Activated naive CD4-positive, alpha-beta T cell treated with anti-CD3 and anti-CD28 coated beads for 36 hours (primary cell): Measurements from ENCODE around the gene GHITM. TPM values are rescaled to one million over a fixed set of nuclear protein-coding genes. Genes with fewer than 3 reads are reported as not detected.

ENCODE experiments used
- CTCF ChIA-PET: fragments of 350-600 bp; sonication (Branson Sonifier 250); formaldehyde crosslinking; loops from one replicate; lab custom pipeline; 2021; ENCODE audit warnings: antibody characterized with exemption; lab: Charles Lee
- DNase-seq: peaks from one replicate; pipeline ENCODE4 v3.0.0-alpha.2; 2020
- H3K27ac Mint-ChIP-seq: one replicate; pipeline ENCODE4 v1.8.0; 2021; ENCODE audit warnings: mild to moderate bottlenecking, mixed read lengths
- H3K27me3 Mint-ChIP-seq: one replicate; pipeline ENCODE4 v1.8.0; 2021; ENCODE audit warnings: low read depth, mixed read lengths
- H3K36me3 Mint-ChIP-seq: one replicate; pipeline ENCODE4 v1.8.0; 2021; ENCODE audit warnings: low read depth, mixed read lengths
- H3K4me1 Mint-ChIP-seq: one replicate; pipeline ENCODE4 v1.8.0; 2021; ENCODE audit warnings: low read depth, mixed read lengths
- H3K4me3 Mint-ChIP-seq: one replicate; pipeline ENCODE4 v1.8.0; 2021; ENCODE audit warnings: mild to moderate bottlenecking, moderate library complexity, mixed read lengths
- H3K9me3 Mint-ChIP-seq: one replicate; pipeline ENCODE4 v1.8.0; 2021; ENCODE audit warnings: mixed read lengths
- intact Hi-C: fragments of 100-400 bp; cut with micrococcal nuclease; formaldehyde crosslinking; loops from one replicate; pipeline ENCODE4 v1.15.1; 2023
- total RNA-seq, 2 experiments: library from RNA; stranded (reverse); gene quantifications; one replicate each; pipeline ENCODE4 v1.2.3, GENCODE V29; 2021

GHITM gene
- total RNA-seq, 2 experiments from 2014 or later: 281 TPM

- Mint-ChIP-seq H3K27me3 (peaks cover 12% of the 10 kb centered on the region), H3K27ac (no peak overlapping the region)
Measured at GRCh38 chr10:84196083-84196482, 56.8 kb downstream of the GHITM start.

GRCh38 chr10:84196941-84197340 lies 57.6 kb downstream of the GHITM start:
- Mint-ChIP-seq H3K4me1 (no peaks in the 10 kb centered on the region), H3K36me3 (no peaks in the 10 kb centered on the region), H3K4me3 (no peak overlapping the region), H3K9me3 (no peaks in the 10 kb centered on the region), H3K27me3 (peaks cover 12% of the 10 kb centered on the region), H3K27ac (no peak overlapping the region)
- CTCF ChIA-PET: no interaction called here
- intact Hi-C loops: no loop called here
- no peak for DNase-seq

More at GRCh38 chr10:84196083-84196482, 56.8 kb downstream of the GHITM start:
- Mint-ChIP-seq H3K9me3 (no peaks in the 10 kb centered on the region), H3K4me1 (peaks cover 5% of the 10 kb centered on the region), H3K4me3 (no peak overlapping the region), H3K36me3 (no peaks in the 10 kb centered on the region)
- DNase-seq: no peak
- intact Hi-C loops: no loop called here
- CTCF ChIA-PET: interaction anchor here (0.6 kb wide), 1 partner anchor 150 kb away, joined by 5 read pairs; no protein-coding TSS in a partner anchor

GRCh38 chr10:84197643-84198042 lies 58.3 kb downstream of the GHITM start:
- no peak overlapping the region for H3K4me3 Mint-ChIP-seq
- CTCF ChIA-PET: no interaction called here
- DNase-seq: no peak
- no peaks in the 10 kb centered on the region for H3K9me3 Mint-ChIP-seq
- intact Hi-C loops: no loop called here
- H3K4me1 Mint-ChIP-seq: no peaks in the 10 kb centered on the region
- peaks cover 12% of the 10 kb centered on the region for H3K27me3 Mint-ChIP-seq
- H3K27ac Mint-ChIP-seq: no peak overlapping the region
- no peaks in the 10 kb centered on the region for H3K36me3 Mint-ChIP-seq

GRCh38 chr10:84198206-84198915 lies 59.1 kb downstream of the GHITM start:
- no peaks in the 10 kb centered on the region for H3K4me1 Mint-ChIP-seq
- H3K27ac Mint-ChIP-seq: no peak overlapping the region
- no peak overlapping the region for H3K4me3 Mint-ChIP-seq
- CTCF ChIA-PET: no interaction called here
- no peaks in the 10 kb centered on the region for H3K36me3 Mint-ChIP-seq
- no peaks in the 10 kb centered on the region for H3K9me3 Mint-ChIP-seq
- no peak for DNase-seq
- peaks cover 12% of the 10 kb centered on the region for H3K27me3 Mint-ChIP-seq
- intact Hi-C loops: no loop called here

GRCh38 chr10:84200537-84201243 lies 61.4 kb downstream of the GHITM start:
- Mint-ChIP-seq H3K36me3 (no peaks in the 10 kb centered on the region), H3K4me3 (no peak overlapping the region), H3K4me1 (no peaks in the 10 kb centered on the region), H3K27ac (no peak overlapping the region), H3K27me3 (peaks cover 8% of the 10 kb centered on the region), H3K9me3 (no peaks in the 10 kb centered on the region)
- CTCF ChIA-PET: interaction anchor here (1.3 to 1.7 kb wide), 3 partner anchors 10 to 53 kb away, joined by 3 to 8 read pairs (median 4); no protein-coding TSS in a partner anchor
- intact Hi-C loops: no loop called here
- no peak for DNase-seq

GRCh38 chr10:84201244-84201606 lies 61.9 kb downstream of the GHITM start:
- Mint-ChIP-seq H3K9me3 (no peaks in the 10 kb centered on the region), H3K4me3 (no peak overlapping the region), H3K27me3 (peaks cover 5% of the 10 kb centered on the region), H3K27ac (no peak overlapping the region), H3K4me1 (no peaks in the 10 kb centered on the region), H3K36me3 (no peaks in the 10 kb centered on the region)
- intact Hi-C loops: no loop called here
- CTCF ChIA-PET: interaction anchor here (1.3 to 1.7 kb wide), 3 partner anchors 10 to 53 kb away, joined by 3 to 8 read pairs (median 4); no protein-coding TSS in a partner anchor
- DNase-seq: no peak

GRCh38 chr10:84201682-84202081 lies 62.4 kb downstream of the GHITM start:
- Mint-ChIP-seq H3K4me1 (no peaks in the 10 kb centered on the region), H3K9me3 (no peaks in the 10 kb centered on the region), H3K36me3 (no peaks in the 10 kb centered on the region), H3K27ac (no peak overlapping the region), H3K4me3 (no peak overlapping the region), H3K27me3 (peaks cover under 1% of the 10 kb centered on the region)
- DNase-seq: no peak
- intact Hi-C loops: no loop called here
- CTCF ChIA-PET: interaction anchor here (1.3 to 1.7 kb wide), 2 partner anchors 14 to 54 kb away, joined by 3 to 8 read pairs; no protein-coding TSS in a partner anchor

- CTCF ChIA-PET: interaction anchor here (1.0 to 4.7 kb wide), 4 partner anchors 10 to 54 kb away, joined by 3 to 48 read pairs (median 8); no protein-coding TSS in a partner anchor
- no peak for DNase-seq
- Mint-ChIP-seq H3K4me1 (no peaks in the 10 kb centered on the region), H3K9me3 (no peaks in the 10 kb centered on the region), H3K27me3 (no peaks in the 10 kb centered on the region), H3K4me3 (no peak overlapping the region), H3K27ac (no peak overlapping the region), H3K36me3 (no peaks in the 10 kb centered on the region)
- intact Hi-C loops: no loop called here
Measured at GRCh38 chr10:84202349-84202748, 63.0 kb downstream of the GHITM start.

Other genes with a start within 250 kb of the GHITM start
- gene GPR15LG, start 34.3 kb downstream of the GHITM start, total RNA-seq: not detected
- gene CDHR1, start 55.0 kb downstream of the GHITM start, total RNA-seq: 1 to 10 TPM in 1 of 2 experiments, under 1 TPM in 1; 0.37 to 1.4 TPM
- not detected for gene LRIT2, start 86.0 kb downstream of the GHITM start, total RNA-seq
- gene LRIT1, start 102.0 kb downstream of the GHITM start, total RNA-seq: not detected
- gene RGR, start 105.5 kb downstream of the GHITM start, total RNA-seq: not detected
- gene CCSER2, start 189.1 kb downstream of the GHITM start, total RNA-seq: 10 to 100 TPM; 78.0 to 81.8 TPM